Endometrium (tissue), 2 donors: ENCODE results near the gene VWA3B.

Experiments
- FAIRE-seq: peaks from 2 replicates; lab custom pipeline; 2012; peaks lifted over from hg19 to GRCh38; lab: Jason Lieb, UNC
- donor health status: control.
- donor health status: control.

The VWA3B gene

GRCh38 chr2:98333922-98334321 is 247.0 kb downstream of the VWA3B start:
- FAIRE-seq: no peak

GRCh38 chr2:98334439-98335078 is 247.6 kb downstream of the VWA3B start:
- FAIRE-seq: no peak

GRCh38 chr2:98335271-98335670 is 248.3 kb downstream of the VWA3B start:
- FAIRE-seq: no peak

GRCh38 chr2:98341241-98341640 is 254.3 kb downstream of the VWA3B start:
- no peak for FAIRE-seq

- FAIRE-seq: no peak
These were observed 256.3 kb downstream of the VWA3B start for GRCh38 chr2:98343285-98343684.

- no peak for FAIRE-seq
These were observed 259.6 kb downstream of the VWA3B start, which contains the start of gene CNGA3 for GRCh38 chr2:98346311-98347236. CNGA3 (plus strand) TSS chr2:98346456; CDS start chr2:98369976, 23,520 bp downstream.

GRCh38 chr2:98347298-98348065 is 260.5 kb downstream of the VWA3B start:
- no peak for FAIRE-seq

- no peak for FAIRE-seq
These were observed 261.1 kb downstream of the VWA3B start for GRCh38 chr2:98348066-98348561.

- no peak for FAIRE-seq
These were observed 263.4 kb downstream of the VWA3B start for GRCh38 chr2:98350411-98350810.

GRCh38 chr2:98355881-98356280 is 268.9 kb downstream of the VWA3B start:
- FAIRE-seq: no peak

GRCh38 chr2:98356729-98357128 is 269.8 kb downstream of the VWA3B start:
- no peak for FAIRE-seq

- FAIRE-seq: no peak
These were observed 270.9 kb downstream of the VWA3B start for GRCh38 chr2:98357849-98358248.

GRCh38 chr2:98359986-98360385 is 273.0 kb downstream of the VWA3B start:
- FAIRE-seq: no peak
